COLO829 (cell line): ENCODE results near the gene DOCK1.

Experiments
- DNase-seq: peaks from one replicate; pipeline ENCODE4 v3.0.0; 2012; ENCODE audit warnings: low spot score

DOCK1 gene

DNA sequence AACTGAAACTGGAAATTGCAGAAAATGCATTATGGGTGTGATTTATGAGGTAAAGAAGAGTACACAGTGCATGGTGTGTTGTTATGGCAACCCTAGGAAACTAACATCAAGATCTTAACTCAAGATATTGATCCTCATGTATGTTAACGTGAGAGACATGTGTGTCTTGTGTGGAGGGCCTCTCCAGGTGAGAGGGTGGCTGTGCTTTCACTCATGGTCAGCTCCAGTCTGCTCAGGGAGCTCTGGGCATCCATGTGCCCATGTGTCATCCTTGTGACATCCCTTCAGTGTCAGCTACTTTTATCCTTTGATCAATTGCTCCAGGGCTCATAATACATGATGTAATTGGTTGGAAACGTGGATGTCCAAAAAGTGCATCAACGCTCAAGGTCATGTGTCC lies 316.1 kb downstream of the DOCK1 start:
- DNase-seq, result no peak

DNA sequence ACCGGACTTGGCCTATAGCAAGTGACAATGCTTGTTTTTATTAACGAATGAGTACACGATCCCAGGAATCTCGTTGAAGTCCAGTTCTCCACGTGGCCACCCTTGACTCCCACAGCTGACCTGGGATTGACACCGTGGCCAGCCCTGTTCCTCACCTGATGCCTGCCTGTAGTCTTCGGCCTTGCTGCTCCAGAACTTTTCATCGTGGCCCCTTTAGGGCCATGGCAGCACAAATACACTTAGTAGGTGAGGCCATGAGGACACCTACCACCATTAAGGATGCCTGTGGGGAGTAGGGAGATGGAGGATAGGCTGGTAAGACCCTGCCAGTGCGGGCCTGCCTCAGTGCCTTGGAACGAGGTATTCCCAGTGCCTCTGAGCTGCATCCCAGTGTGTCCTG lies 321.8 kb downstream of the DOCK1 start:
- DNase-seq, result no peak

DNA sequence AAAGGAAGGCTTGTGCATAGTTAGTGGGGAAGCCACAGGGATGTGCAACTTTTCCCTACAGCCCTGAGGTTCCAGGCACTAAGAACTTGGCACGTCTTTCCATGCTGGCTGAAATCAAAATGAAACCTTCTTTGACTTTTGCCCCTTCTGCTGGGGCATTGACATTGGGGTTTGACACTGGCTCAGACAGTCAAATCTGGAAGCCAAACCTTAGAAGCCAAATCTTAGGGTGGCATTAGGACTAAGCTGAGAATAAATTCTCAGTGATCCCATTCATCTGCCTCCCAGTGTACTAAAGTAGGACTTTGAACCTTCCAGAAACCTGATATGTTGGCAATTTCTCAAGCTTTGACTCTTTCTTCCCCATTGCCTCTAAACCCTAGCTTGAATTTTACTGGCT lies 322.4 kb downstream of the DOCK1 start:
- no peak for DNase-seq

DNA sequence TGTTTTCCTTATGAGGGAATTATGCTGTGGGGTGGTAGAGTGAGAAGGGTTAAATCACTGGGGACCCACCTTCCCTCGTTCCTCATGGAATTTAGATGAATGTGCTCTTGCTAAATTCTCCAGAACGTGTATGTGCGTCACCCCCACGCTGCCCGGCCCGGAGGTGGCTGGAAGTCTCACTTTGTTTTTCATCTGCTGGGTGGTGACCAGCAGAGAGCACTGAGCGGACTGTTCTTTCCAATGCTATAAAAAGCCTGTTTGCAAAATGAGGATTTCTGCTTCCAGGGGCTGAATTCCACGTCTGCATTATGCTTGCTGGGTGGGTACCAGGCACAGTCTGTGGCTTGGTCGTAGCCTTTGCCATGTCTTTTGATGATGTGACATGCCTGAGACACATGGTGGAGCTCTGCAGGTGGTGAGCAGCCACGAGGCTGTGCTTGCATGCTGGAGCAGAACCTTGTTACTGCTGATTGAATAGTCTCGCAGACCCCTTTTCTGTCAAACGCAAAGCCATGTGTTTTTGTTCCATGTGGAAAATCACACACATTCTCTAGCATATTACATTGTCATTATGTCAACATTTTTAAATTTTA lies 323.1 kb downstream of the DOCK1 start:
- no peak for DNase-seq

DNA sequence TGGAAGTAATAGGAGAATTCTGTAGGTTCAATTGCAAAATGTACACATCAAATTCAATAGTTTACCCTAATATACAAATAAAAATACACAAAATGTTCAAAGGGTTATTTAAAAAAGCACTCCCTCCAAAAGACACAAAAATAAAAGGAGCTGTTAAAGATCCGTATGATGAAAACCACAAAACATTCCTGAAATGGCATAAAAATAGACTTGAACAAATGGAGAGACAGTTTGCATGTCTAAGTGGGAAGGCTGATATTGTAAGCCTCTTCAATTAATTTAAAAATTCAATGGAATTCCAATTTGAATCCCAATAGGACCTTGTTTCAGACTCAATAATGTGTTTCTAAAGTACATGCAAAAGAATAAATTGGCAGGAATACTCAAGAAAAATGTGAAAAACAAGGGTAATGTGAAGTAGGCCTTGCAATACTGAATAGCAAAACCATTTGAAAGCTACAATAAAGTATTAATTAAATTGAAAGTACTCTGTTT lies 329.1 kb downstream of the DOCK1 start:
- DNase-seq, result no peak

DNA sequence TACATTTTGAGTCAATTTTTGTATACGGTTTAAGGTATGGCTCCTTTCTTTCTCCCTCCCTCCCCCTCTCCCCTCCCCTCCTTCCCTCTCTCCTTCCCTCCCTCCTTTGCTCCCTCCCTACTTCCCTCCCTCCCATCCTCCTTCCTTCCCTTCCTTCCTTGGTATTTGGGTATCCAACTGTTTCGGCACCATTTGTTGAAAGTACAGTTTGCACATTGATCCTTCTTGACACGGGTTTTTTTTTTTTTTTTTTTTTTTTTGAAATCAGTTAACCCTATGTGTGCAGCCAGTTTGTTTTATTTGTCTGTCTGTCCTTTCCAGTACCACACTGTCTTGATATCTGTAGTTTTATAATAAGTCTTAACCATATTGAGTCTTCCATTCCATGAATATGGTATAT lies 331.0 kb downstream of the DOCK1 start:
- no peak for DNase-seq

DNA sequence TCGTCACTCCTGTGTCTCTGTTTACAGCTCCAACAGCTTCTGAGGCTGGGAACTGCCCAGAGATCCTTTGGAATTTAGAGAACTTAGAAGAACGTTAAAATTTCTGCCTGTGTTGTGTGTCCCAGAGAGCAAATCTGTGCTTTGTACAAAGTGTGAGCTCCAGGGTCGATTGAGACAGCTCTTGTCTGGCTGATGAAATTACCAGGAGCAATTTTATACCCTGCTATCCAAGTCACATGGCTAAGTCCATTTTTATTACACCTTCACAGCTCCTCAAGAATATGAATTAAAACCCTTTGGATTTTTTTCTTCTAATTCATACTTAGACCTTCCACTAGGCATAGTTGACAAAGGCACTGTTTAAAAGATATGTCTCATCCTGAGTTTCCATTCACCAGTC lies 337.7 kb downstream of the DOCK1 start:
- DNase-seq, result no peak

DNA sequence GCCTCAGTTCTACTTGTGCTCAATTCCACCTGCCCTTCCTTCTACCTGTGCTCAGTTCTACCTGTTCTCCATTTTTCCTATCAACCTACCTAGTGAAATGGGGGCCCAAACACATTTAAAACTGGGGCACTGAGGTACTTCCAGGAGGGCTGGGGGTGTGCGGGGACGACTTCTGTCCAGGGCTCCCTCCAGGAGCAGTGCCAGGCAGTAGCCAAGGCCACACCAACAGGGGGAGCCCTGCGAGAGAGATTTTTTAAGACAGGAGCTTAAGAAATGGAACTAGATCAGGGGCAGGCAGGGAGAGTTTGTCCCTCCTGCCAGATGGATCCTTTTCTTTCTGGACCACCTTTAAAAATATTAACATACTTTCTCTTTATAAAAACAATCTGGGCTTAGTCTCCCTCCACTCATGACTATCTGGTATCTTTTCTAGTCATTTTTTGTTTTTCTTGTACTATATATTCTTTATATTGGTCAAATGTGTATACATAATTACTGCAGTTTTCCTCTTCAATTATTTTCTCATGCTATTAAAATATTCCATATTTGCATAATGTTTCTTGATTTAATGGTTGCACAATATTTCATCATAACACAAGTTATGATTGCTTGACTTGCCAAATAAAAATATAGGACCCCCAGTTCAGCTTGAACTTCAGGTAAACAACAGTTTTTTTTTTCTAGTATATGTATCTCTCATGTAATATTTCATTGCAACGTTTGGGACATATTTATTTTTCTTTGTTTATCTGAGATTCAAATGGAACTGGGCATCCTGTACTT lies 338.5 kb downstream of the DOCK1 start:
- peak; percentile 16 for DNase-seq

DNA sequence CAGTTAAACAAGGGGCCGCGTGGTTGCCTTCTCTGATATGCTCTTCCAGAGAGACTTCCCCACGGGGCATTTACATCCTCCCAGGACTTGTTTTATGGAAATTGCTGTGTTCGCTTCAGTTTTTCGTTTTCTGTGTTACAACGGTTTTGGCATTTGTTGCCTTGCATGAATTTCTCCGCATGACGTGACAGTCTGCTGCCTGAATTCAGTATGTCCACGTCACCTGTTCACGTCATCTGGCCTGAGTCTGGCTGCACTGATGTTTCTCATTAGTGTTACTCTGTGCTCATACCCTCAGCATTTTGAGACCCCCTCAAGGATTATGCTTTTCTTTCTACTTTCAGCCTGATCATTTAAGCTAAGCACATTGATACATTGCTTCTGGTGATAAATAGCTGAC lies 340.2 kb downstream of the DOCK1 start:
- no peak for DNase-seq

DNA sequence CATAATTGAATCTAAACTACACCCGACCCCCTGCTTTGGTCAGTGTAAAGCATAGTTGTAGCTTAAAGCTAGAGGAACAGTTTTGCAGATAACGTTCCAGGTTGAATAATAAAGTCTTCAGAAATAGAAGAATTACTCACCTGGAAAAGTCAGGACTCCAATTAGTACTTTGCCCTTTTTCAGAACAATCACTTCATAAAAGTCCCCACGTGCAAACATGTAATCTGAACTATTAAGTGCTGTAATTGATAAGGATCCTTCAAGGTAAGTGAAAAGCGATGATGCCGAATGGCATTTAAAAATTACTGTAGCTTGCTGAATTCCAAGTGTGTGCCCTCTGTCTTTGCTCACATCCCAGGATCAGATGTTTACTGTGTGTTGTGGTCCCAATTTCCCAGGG lies 344.8 kb downstream of the DOCK1 start:
- DNase-seq, result no peak

DNA sequence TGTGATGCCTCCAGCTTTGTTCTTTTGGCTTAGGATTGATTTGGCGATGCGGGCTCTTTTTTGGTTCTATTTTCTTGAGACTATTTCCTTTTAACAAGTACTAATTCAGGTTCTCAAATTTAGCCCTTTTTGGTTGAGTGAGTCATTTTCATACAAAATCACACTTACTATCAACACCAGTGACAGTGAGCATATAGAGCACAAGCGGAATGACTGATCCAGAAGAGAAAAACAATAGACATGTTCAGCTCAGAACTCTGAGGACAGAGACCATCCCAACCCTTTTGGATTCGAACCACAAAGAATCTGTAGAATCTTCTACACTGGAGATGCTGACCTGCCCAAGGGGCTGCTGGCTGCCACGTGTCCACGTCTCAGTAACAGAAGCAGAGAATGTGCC lies 347.6 kb downstream of the DOCK1 start:
- DNase-seq, result no peak

DNA sequence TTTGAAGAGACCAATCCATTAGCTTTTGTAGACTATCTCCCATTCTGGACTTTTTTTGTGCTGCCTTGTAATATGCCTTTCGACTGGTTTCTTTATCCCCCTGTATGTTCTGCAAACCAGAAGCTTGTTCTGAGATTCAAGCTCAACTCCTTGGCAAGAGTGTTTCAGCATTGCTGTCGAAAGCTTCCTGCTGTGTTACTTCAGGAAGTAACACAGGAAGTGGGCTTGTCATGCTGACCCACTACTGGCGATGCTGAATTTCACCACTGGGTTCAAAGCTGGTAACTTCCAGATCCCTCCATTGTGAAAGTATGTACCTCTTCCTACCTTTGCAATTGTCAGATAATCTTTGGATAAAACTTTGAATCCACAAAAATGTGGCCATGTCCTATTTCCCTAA lies 349.0 kb downstream of the DOCK1 start:
- DNase-seq, result no peak

DNA sequence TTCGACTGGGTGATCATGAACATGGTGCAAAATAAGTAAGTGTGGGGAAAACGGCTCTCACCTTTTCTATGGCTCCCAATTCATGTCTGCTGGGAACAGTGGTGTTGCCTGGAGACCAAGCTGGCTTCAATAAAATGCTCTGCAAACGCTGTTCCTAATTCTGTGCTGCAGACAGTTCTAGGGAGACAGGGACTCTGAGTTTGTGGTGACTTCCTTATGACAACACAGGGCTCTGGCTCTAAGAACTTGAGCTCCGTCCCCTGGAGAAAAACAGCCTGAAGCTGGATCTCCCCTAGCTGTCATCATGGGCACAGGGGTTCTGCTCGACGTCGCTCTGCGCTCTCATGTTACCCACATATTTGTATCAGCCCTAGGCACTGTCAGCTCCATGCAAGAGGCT lies 352.2 kb downstream of the DOCK1 start:
- no peak for DNase-seq

DNA sequence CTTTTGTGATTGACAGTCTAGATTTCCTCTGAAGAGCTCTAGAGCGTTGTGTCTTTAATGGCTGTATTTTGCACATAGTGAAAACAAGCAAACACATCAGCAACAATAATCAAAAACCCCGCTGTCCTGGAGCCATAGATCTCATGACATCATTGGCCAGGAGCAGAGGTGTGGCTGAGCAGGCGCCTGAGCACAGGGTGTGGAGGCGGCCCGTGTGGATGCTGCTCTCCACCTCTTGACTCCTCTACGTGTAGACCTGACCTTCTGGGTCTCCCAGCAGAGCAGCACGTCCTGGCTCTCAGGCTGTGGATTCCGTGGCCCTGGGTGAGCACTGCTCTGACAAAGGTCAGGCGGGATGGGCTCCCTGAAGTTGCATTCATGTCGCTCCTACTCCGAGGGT lies 354.1 kb downstream of the DOCK1 start:
- DNase-seq, result no peak

DNA sequence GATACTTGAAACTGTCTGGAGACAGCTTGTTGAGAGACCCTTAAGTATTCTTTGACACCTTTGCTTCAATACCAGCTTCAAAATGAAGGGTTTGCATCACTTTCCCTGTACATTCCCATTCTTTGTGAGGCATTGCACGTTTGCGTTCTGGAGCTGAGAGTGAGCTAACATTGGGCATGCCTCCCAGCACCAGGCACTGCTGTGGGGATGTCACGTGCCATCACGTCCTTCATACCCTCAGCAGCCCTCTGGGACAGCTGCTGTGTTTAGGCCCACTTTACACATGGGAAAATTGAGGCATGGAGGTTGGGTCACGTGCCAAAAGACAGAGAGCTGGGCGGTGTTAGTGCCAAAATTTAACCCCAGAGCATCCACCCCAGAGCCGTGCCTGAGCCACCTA lies 357.4 kb downstream of the DOCK1 start:
- DNase-seq, result no peak

DNA sequence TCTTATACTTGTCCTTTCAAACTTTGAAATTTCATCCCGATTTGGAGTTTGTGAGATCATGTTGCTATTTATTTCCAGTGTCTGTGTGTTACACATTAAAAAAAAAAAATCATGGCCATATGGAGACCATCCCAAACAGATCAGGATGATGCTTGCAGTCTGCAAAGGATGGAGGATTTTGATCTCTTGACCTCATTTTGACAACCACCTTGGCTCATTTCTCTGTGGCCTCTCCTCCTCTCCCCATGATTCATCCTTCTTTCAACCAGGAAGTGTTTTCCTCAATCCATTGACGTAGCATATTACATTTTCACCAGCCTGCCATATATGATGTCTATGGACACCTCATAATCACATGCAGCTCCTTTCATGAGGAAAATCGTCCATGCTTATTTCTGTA lies 360.1 kb downstream of the DOCK1 start:
- DNase-seq, result no peak

DNA sequence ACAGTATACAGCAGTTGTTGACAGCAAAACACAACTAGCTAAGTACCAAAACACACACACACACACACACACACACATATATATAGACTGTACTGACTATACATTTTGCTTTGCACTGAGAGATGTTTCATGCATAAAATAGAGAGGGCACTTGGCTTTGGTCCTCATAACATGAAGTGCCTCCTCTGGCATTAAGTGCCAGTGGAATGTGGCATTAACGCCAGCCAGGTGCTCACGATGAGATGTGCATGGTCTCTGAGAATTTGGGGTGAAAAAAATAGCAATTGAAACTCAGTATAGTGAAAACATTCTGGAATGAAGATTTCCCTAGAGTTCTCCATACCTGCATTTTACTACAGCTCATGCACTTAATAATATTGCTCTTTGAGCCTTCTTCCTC lies 361.2 kb downstream of the DOCK1 start:
- no peak for DNase-seq

DNA sequence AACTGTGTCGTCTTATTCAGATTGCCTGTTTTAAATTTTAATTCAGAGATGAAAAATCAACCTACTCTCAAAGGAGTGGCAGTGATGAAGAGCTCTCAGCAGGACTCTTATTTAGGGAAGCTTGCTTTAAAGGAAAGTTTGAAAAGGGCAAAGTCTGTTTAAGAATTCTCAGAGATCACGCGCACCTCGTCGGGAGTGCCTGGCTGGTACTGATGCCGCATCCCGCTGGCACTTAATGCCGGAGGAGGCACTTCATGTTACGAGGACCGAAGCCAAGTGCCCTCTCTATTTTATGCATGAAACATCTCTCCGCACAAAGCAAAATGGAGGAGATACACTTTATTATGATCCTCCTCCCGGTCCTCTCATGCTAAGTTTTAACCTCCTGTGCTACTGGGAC lies 362.2 kb downstream of the DOCK1 start:
- DNase-seq, result no peak

DNA sequence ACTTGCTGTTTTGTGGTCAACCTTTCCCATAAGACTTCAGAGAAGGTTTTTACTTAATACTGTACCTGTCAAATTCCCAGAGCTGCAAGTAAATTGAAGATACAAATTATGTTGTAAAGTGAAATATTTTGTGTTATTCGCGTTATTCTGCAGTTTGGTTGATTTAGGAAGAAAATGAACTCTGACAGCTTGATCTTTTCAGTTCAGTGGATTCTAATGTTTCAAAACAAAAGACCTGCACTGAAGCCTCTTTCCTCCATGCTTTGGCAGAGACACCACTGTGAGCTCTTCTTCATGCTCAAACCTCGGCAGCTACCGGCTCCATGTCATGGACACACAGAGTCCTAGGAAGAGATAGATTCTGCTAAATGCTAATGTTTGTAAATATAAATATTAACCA lies 366.8 kb downstream of the DOCK1 start:
- no peak for DNase-seq

DNA sequence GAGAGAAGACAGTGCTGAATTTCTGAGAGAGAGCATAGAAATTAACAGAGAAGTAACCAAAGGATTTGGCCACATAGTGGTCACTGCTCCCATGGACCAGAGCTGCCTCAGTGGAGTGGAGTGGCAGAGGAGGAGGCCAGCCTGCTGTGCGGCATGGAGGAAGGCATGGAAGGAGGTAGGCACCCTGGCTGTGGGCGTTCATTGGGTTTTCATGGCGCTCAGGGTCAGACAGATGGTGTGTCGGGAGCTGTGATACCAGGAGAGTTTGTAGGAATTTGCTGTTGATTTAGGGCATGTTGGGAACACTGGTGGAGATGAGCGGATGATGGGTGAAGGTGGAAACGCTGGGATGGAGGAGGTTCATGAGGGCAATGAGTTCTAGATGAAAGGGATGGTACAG lies 370.0 kb downstream of the DOCK1 start:
- no peak for DNase-seq

DNA sequence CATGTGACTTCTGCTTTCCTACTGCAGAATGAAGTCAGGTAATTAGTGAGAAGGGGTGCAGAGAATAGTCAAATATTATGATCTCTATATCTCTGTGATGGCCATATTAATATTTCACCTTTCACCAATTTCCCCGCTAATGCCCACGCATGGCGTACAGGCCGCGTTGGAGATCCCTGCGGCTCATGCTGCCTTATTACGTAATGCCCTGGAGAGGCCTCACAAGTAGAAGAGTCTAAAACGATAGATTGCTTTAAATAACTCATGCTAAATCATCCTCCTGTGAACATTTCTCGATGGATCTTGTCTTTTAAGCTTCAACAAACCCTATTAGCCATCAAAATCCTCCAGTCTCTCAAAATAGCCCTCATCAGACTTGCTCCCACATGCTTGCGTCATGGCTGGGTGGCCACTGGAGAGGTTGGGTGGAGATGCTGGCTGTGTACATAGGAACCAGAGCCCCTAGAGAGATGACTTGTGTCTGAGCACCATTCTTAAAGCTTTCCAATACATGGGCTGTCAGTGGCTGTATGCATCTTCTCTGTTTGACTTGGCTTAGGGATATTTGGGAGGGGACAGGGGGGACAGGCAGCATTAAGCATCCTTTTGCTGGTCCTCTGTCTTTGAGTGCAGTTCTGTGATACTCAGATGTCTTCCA lies 370.7 kb downstream of the DOCK1 start:
- DNase-seq, result no peak

DNA sequence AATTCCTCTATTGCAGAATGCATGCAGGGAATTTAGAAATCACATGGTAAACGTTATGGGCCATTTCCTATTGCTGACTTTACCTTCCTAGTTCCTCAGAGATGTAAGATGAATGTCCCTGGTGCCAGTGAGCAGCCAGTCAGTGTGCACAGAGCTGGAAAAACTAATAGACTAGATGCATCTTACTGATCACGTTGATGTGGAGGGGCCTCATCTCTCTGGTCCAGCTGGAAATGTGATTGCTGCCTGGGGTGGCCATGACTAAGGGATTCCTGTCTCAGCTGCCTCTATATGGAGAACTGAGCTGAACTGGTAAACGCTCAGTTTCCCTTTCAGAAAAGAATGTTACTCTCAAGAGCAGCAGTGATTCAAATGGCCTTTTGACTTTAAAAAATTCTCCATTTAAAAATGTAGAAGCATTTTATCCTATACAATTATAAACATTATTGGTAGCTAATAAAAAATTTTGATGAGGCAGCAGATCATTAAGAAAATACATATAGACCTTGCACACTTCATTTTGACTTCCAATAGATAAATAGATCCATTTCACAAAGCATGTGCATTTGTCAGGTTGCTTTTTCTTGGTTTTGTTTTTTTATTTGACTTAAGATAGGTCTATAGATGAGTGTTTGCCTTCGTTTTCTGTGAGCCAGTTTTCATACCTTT lies 371.7 kb downstream of the DOCK1 start:
- DNase-seq, result no peak

DNA sequence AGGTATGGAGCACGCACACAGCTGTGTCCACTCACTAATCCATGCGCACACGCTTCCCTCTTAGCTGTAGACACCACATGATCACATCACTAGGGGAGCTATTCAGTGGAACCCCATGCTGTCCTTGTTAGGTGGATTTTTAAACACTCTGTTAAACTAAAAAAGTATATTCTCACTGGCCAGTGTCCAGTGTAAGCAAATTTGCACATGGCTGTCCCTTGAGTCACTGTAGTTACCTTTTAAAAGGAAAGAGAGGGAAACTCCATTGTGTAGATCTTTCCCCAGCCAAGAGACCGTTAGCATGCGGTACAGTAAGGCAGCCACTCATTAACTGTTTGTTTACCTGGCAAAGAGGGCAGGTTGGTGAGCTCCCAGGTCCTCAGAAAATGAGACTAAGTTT lies 372.8 kb downstream of the DOCK1 start:
- no peak for DNase-seq
